WTC11 (cell line): ENCODE data around the gene TPD52L2. TPM values are rescaled to one million over a fixed set of nuclear protein-coding genes. Genes with fewer than 3 reads are reported as not detected.

Source experiments
- ATAC-seq: fragments of 200-7000 bp; cut with Tn5 transposase; 2 replicates; pipeline ENCODE4 v1.10.0; 2021; ENCODE audit warnings: mild to moderate bottlenecking, moderate library complexity
- CTCF ChIA-PET: fragments of 300-600 bp; sonication (Branson Sonifier 250); formaldehyde crosslinking; loops from one replicate; lab custom pipeline; 2021; ENCODE audit warnings: antibody characterized with exemption; lab: Charles Lee
- POLR2A ChIA-PET: fragments of 350-600 bp; sonication (Branson Sonifier 250); formaldehyde crosslinking; loops from one replicate; lab custom pipeline; 2021; ENCODE audit warnings: antibody characterized with exemption; lab: Charles Lee
- DNase-seq: peaks from one replicate; pipeline ENCODE4 v3.0.0; 2021; ENCODE audit warnings: low spot score
- H3K27ac Mint-ChIP-seq: 2 replicates; pipeline ENCODE4 v1.8.0; 2021; ENCODE audit warnings: mixed read lengths
- H3K27me3 Mint-ChIP-seq: 2 replicates; pipeline ENCODE4 v1.8.0; 2021; ENCODE audit warnings: low read depth, mild to moderate bottlenecking, moderate library complexity, mixed read lengths
- H3K36me3 Mint-ChIP-seq: 2 replicates; pipeline ENCODE4 v1.8.0; 2021; ENCODE audit warnings: mixed read lengths
- H3K4me1 Mint-ChIP-seq: 2 replicates; pipeline ENCODE4 v1.8.0; 2022; ENCODE audit warnings: mixed read lengths
- H3K4me3 Mint-ChIP-seq: 2 replicates; pipeline ENCODE4 v1.8.0; 2021; ENCODE audit warnings: mild to moderate bottlenecking, moderate library complexity, mixed read lengths
- H3K9me3 Mint-ChIP-seq: 2 replicates; pipeline ENCODE4 v1.8.0; 2021; ENCODE audit warnings: mixed read lengths
- AR ChIP-seq: fragments of 250-450 bp; sonication (Bioruptor Pico); IDR thresholded peaks from 2 replicates; pipeline ENCODE4 v1.9.0; 2021; ENCODE audit warnings: mild to moderate bottlenecking
- ATF2 ChIP-seq: sonication (generic); formaldehyde crosslinking; IDR thresholded peaks from 2 replicates; pipeline ENCODE4 v1.8.1; 2022; ENCODE audit warnings: low read depth, missing genetic modification reagents, borderline replicate concordance
- CREB1 ChIP-seq: sonication (generic); formaldehyde crosslinking; IDR thresholded peaks from 2 replicates; pipeline ENCODE4 v1.8.0; 2023; ENCODE audit warnings: mild to moderate bottlenecking, missing genetic modification reagents
- FOXP1 ChIP-seq: sonication (generic); formaldehyde crosslinking; IDR thresholded peaks from 2 replicates; pipeline ENCODE4 v1.8.0; 2022; ENCODE audit warnings: missing genetic modification reagents, mild to moderate bottlenecking, moderate library complexity, borderline replicate concordance
- GRHL2 ChIP-seq: fragments of 250-450 bp; sonication (Bioruptor Pico); IDR thresholded peaks from 2 replicates; pipeline ENCODE4 v1.8.0; 2022; ENCODE audit warnings: mild to moderate bottlenecking, moderate library complexity; ENCODE audit not compliant: insufficient replicate concordance, severe bottlenecking
- GTF2I ChIP-seq: fragments of 250-450 bp; sonication (Bioruptor Pico); conservative IDR thresholded peaks from 2 replicates; pipeline ENCODE4 v1.4.0; 2021; ENCODE audit warnings: mild to moderate bottlenecking
- HMGA2 ChIP-seq: fragments of 250-450 bp; sonication (Bioruptor Pico); IDR thresholded peaks from 2 replicates; pipeline ENCODE4 v1.4.0; 2021; ENCODE audit warnings: mild to moderate bottlenecking, moderate library complexity
- MXD4 ChIP-seq: fragments of 250-450 bp; sonication (Bioruptor Pico); IDR thresholded peaks from 2 replicates; pipeline ENCODE4 v1.8.0; 2021; ENCODE audit warnings: mild to moderate bottlenecking, moderate library complexity, borderline replicate concordance
- MYBL2 ChIP-seq: sonication (generic); formaldehyde crosslinking; IDR thresholded peaks from 2 replicates; pipeline ENCODE4 v1.8.1; 2023; ENCODE audit warnings: mild to moderate bottlenecking, moderate library complexity, missing genetic modification reagents
- NR1H2 ChIP-seq: sonication (generic); formaldehyde crosslinking; IDR thresholded peaks from 2 replicates; pipeline ENCODE4 v1.9.0; 2021; ENCODE audit warnings: mild to moderate bottlenecking, moderate library complexity, missing genetic modification reagents
- PRRX2 ChIP-seq: fragments of 250-450 bp; sonication (Bioruptor Pico); IDR thresholded peaks from 2 replicates; pipeline ENCODE4 v1.8.0; 2021; ENCODE audit warnings: mild to moderate bottlenecking
- SMAD3 ChIP-seq: sonication (generic); formaldehyde crosslinking; IDR thresholded peaks from 2 replicates; pipeline ENCODE4 v1.8.0; 2022; ENCODE audit warnings: missing genetic modification reagents, mild to moderate bottlenecking, borderline replicate concordance
- SMAD4 ChIP-seq: sonication (generic); formaldehyde crosslinking; IDR thresholded peaks from 2 replicates; pipeline ENCODE4 v1.8.0; 2022; ENCODE audit warnings: mild to moderate bottlenecking, missing genetic modification reagents
- SOX15 ChIP-seq: fragments of 250-450 bp; sonication (Bioruptor Pico); IDR thresholded peaks from 2 replicates; pipeline ENCODE4 v1.9.0; 2021; ENCODE audit warnings: mild to moderate bottlenecking
- TP53 ChIP-seq: sonication (generic); formaldehyde crosslinking; IDR thresholded peaks from 2 replicates; pipeline ENCODE4 v1.8.1; 2023; ENCODE audit warnings: mild to moderate bottlenecking, missing genetic modification reagents
- ZBTB21 ChIP-seq: sonication (generic); formaldehyde crosslinking; IDR thresholded peaks from 2 replicates; pipeline ENCODE4 v1.8.1; 2023; ENCODE audit warnings: mild to moderate bottlenecking, missing genetic modification reagents, borderline replicate concordance
- ZMAT4 ChIP-seq: fragments of 250-450 bp; sonication (Bioruptor Pico); IDR thresholded peaks from 2 replicates; pipeline ENCODE4 v1.9.0; 2021; ENCODE audit warnings: mild to moderate bottlenecking
- ZNF423 ChIP-seq: fragments of 250-450 bp; sonication (Bioruptor Pico); IDR thresholded peaks from 2 replicates; pipeline ENCODE4 v2.1.2; 2022; ENCODE audit warnings: mild to moderate bottlenecking, moderate library complexity
- total RNA-seq: library from RNA; stranded (reverse); gene quantifications from 3 replicates; pipeline ENCODE4 v1.2.3, GENCODE V29; 2021
- TF ChIP-seq, protein P1 (sequence below): fragments of 250-450 bp; sonication (Bioruptor Pico); IDR thresholded peaks from 2 replicates; pipeline ENCODE4 v1.9.0; 2021; ENCODE audit warnings: moderate library complexity, mild to moderate bottlenecking, inconsistent platforms, borderline replicate concordance
- TF ChIP-seq, protein P2 (sequence below): sonication (generic); formaldehyde crosslinking; IDR thresholded peaks from 2 replicates; pipeline ENCODE4 v1.8.1; 2023; ENCODE audit warnings: mild to moderate bottlenecking, missing genetic modification reagents
- TF ChIP-seq, protein P3 (sequence below): sonication (generic); formaldehyde crosslinking; IDR thresholded peaks from 2 replicates; pipeline ENCODE4 v1.8.1; 2023; ENCODE audit warnings: mild to moderate bottlenecking, missing genetic modification reagents, moderate library complexity

The TPD52L2 gene
- total RNA-seq, 1 experiment from 2014 or later, result 80.8 TPM

DNA sequence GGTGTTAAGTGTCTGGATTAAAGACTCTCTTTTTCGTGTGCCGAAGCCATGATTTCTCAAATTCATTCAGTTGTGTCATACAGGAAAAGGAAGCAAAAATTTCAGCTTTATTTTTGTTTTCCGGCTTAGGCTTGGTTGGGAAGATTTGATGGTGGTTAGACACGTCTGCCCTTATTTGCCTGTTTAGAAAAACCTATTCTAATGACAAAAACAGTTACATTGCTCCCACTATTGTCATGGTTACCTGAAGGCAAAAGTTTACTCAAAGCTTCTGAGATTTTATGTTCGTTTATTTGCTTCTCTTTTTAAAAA lies 30.8 kb downstream of the TPD52L2 start (continued):
- no peak for TF ChIP-seq ZBTB21 (CRISPR knock-in tag)
- TF ChIP-seq, protein P1, sequence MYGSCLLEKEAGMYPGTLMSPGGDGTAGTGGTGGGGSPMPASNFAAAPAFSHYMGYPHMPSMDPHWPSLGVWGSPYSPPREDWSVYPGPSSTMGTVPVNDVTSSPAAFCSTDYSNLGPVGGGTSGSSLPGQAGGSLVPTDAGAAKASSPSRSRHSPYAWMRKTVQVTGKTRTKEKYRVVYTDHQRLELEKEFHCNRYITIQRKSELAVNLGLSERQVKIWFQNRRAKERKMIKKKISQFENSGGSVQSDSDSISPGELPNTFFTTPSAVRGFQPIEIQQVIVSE (CRISPR knock-in tag), result no peak
- TF ChIP-seq, all 79 proteins: peak for 0

- DNase-seq (no peak), ATAC-seq (no peak; the same call in 1 of the 2 replicates)
- H3K4me1 Mint-ChIP-seq, result peaks cover 15% of the 10 kb centered on the region
- POLR2A ChIA-PET, result no interaction called here
- H3K36me3 Mint-ChIP-seq, result peaks cover under 1% of the 10 kb centered on the region; the same call in 1 of the 2 replicates
- H3K9me3 Mint-ChIP-seq, result no peaks in the 10 kb centered on the region
- H3K27ac Mint-ChIP-seq, result peak overlapping the region; percentile 81; the same call in 1 of the 2 replicates
- H3K4me3 Mint-ChIP-seq, result peak overlapping the region; percentile 87
- TF ChIP-seq MYBL2 (CRISPR knock-in tag), result no peak
- H3K27me3 Mint-ChIP-seq, result no peaks in the 10 kb centered on the region
- CTCF ChIA-PET, result interaction anchor here (1.2 to 4.2 kb wide), 5 partner anchors 37 to 161 kb away, joined by 3 to 20 read pairs (median 6); partner anchors contain the start of gene SAMD10
Measured at GRCh38 chr20:63896264-63897105, 31.4 kb downstream of the TPD52L2 start.

GRCh38 chr20:63897978-63898561 lies 33.0 kb downstream of the TPD52L2 start:
- CTCF ChIA-PET, result no interaction called here
- DNase-seq (no peak), ATAC-seq (no peak)
- H3K4me3 Mint-ChIP-seq, result no peak overlapping the region
- no peak overlapping the region for H3K27ac Mint-ChIP-seq
- no peaks in the 10 kb centered on the region for H3K9me3 Mint-ChIP-seq
- H3K36me3 Mint-ChIP-seq, result no peaks in the 10 kb centered on the region
- H3K27me3 Mint-ChIP-seq, result no peaks in the 10 kb centered on the region
- H3K4me1 Mint-ChIP-seq, result peaks cover 15% of the 10 kb centered on the region
- POLR2A ChIA-PET, result no interaction called here
- TF ChIP-seq ZNF423 (CRISPR knock-in tag), result no peak
- TF ChIP-seq, protein P2, sequence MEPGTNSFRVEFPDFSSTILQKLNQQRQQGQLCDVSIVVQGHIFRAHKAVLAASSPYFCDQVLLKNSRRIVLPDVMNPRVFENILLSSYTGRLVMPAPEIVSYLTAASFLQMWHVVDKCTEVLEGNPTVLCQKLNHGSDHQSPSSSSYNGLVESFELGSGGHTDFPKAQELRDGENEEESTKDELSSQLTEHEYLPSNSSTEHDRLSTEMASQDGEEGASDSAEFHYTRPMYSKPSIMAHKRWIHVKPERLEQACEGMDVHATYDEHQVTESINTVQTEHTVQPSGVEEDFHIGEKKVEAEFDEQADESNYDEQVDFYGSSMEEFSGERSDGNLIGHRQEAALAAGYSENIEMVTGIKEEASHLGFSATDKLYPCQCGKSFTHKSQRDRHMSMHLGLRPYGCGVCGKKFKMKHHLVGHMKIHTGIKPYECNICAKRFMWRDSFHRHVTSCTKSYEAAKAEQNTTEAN (CRISPR knock-in tag), result no peak
- TF ChIP-seq, protein P1 (CRISPR knock-in tag), result no peak
- no peak for TF ChIP-seq HMGA2 (CRISPR knock-in tag)
- TF ChIP-seq GTF2I (CRISPR knock-in tag), result no peak
- no peak for TF ChIP-seq ATF2
- TF ChIP-seq NR1H2 (CRISPR knock-in tag), result no peak
- no peak for TF ChIP-seq MXD4 (CRISPR knock-in tag)
- TF ChIP-seq ZMAT4 (CRISPR knock-in tag), result no peak
- no peak for TF ChIP-seq GRHL2
- TF ChIP-seq FOXP1 (CRISPR knock-in tag), result no peak
- no peak for TF ChIP-seq AR
- TF ChIP-seq SMAD4 (CRISPR knock-in tag), result no peak
- TF ChIP-seq, protein P3, sequence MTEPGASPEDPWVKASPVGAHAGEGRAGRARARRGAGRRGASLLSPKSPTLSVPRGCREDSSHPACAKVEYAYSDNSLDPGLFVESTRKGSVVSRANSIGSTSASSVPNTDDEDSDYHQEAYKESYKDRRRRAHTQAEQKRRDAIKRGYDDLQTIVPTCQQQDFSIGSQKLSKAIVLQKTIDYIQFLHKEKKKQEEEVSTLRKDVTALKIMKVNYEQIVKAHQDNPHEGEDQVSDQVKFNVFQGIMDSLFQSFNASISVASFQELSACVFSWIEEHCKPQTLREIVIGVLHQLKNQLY (CRISPR knock-in tag), result no peak
- no peak for TF ChIP-seq CREB1 (CRISPR knock-in tag)
- TF ChIP-seq PRRX2 (CRISPR knock-in tag), result no peak
- TF ChIP-seq TP53, result no peak
- no peak for TF ChIP-seq SOX15
- TF ChIP-seq SMAD3 (CRISPR knock-in tag), result no peak
